HEK293T (cell line): ENCODE results near the gene SDR42E1.

Source experiments
- ARNT ChIP-seq: fragments of 450-650 bp; IDR thresholded peaks from 2 replicates; pipeline ENCODE4 v1.6.1; 2017; ENCODE audit warnings: mild to moderate bottlenecking
- BHLHE40 ChIP-seq: fragments of 450-650 bp; IDR thresholded peaks from 2 replicates; pipeline ENCODE4 v1.6.1; 2016; ENCODE audit warnings: mild to moderate bottlenecking, moderate library complexity, borderline replicate concordance
- ELF4 ChIP-seq: fragments of 450-650 bp; IDR thresholded peaks from 2 replicates; pipeline ENCODE4 v1.6.1; 2017; ENCODE audit warnings: antibody characterized with exemption
- FOXA1 ChIP-seq: fragments of 450-650 bp; IDR thresholded peaks from 2 replicates; pipeline ENCODE4 v1.6.1; 2016; ENCODE audit warnings: mild to moderate bottlenecking
- FOXK2 ChIP-seq: fragments of 450-650 bp; IDR thresholded peaks from 2 replicates; pipeline ENCODE4 v1.6.1; 2016; ENCODE audit warnings: mild to moderate bottlenecking
- FOXM1 ChIP-seq: fragments of 450-650 bp; IDR thresholded peaks from 2 replicates; pipeline ENCODE4 v1.6.1; 2017; ENCODE audit warnings: mild to moderate bottlenecking, borderline replicate concordance
- HDGF ChIP-seq: fragments of 450-650 bp; IDR thresholded peaks from 2 replicates; pipeline ENCODE4 v1.6.1; 2017; ENCODE audit warnings: antibody characterized with exemption, borderline replicate concordance
- L3MBTL2 ChIP-seq: fragments of 450-650 bp; conservative IDR thresholded peaks from 2 replicates; pipeline ENCODE4 v1.6.1; 2016; ENCODE audit warnings: mild to moderate bottlenecking
- LEF1 ChIP-seq: fragments of 450-650 bp; IDR thresholded peaks from 2 replicates; pipeline ENCODE4 v1.6.1; 2017; ENCODE audit warnings: mild to moderate bottlenecking, borderline replicate concordance
- SP1 ChIP-seq: fragments of 450-650 bp; IDR thresholded peaks from 2 replicates; pipeline ENCODE4 v1.6.1; 2017
- SUZ12 ChIP-seq: fragments of 450-650 bp; IDR thresholded peaks from 2 replicates; pipeline ENCODE4 v1.6.1; 2016; ENCODE audit warnings: mild to moderate bottlenecking

- TF ChIP-seq SP1: no peak
- TF ChIP-seq FOXM1: no peak
- no peak for TF ChIP-seq FOXK2
- TF ChIP-seq HDGF: no peak
- TF ChIP-seq FOXA1: no peak
- TF ChIP-seq ARNT: no peak
- no peak for TF ChIP-seq ELF4
- TF ChIP-seq L3MBTL2: no peak
- TF ChIP-seq LEF1: no peak
- TF ChIP-seq SUZ12: no peak
- TF ChIP-seq BHLHE40: no peak
Observed at GRCh38 chr16:81992859-81993258, 18.4 kb downstream of the SDR42E1 start.
